ENCODE results near the gene LAMTOR4.

The LAMTOR4 gene

DNA sequence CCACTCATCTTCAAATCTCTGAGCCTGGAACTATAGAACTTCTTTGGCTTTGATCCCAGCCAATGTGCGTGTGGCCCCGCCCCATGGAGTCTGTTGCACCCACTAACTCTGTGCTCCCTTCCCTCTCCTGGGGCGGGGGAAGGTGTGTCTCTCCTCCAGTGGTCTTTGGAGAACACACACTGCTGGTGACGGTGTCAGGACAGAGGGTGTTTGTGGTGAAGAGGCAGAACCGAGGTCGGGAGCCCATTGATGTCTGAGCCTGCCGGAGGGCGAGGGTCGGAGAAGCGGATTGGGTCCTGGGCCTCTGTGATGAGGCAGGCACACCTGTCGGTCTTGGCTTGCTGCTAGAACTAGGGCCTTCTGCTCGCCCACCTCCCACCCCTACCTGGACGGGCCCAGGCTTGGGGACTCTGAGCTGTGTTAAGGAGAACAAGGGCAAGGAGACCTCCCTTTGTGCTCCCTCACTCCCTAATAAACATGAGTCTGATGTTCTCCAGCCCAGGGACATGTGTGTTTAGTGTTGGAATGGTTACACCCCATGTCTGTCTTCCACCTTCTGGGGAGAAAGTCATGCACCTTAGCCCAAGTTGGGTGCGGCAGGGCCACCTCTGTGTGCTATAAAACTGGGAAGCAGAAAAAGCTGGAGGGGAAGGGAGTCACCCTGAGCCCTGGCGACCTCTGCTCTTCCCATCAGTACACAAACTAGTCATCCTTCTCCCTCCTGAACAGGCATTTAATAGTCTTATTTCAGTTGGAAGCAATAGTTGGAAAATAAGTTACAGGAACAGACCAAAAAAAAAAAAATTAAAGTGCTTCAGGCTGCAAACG lies 5.2 kb downstream of the LAMTOR4 start:
- DNase-seq (ENCODE audit: low spot score), result no peak

- DNase-seq (ENCODE audit: low spot score), result no peak
These were observed 6.2 kb downstream of the LAMTOR4 start for GRCh38 chr7:100154651-100155491.

GRCh38 chr7:100155553-100156317 lies 7.0 kb downstream of the LAMTOR4 start:
- no peak for DNase-seq (ENCODE audit: low spot score)

- DNase-seq (ENCODE audit: low spot score), result no peak
These were observed 7.8 kb downstream of the LAMTOR4 start for GRCh38 chr7:100156331-100157068.

GRCh38 chr7:100157069-100157333 lies 8.3 kb downstream of the LAMTOR4 start:
- no peak for DNase-seq (ENCODE audit: low spot score)

GRCh38 chr7:100157334-100158228 lies 8.9 kb downstream of the LAMTOR4 start:
- no peak for DNase-seq (ENCODE audit: low spot score)

DNA sequence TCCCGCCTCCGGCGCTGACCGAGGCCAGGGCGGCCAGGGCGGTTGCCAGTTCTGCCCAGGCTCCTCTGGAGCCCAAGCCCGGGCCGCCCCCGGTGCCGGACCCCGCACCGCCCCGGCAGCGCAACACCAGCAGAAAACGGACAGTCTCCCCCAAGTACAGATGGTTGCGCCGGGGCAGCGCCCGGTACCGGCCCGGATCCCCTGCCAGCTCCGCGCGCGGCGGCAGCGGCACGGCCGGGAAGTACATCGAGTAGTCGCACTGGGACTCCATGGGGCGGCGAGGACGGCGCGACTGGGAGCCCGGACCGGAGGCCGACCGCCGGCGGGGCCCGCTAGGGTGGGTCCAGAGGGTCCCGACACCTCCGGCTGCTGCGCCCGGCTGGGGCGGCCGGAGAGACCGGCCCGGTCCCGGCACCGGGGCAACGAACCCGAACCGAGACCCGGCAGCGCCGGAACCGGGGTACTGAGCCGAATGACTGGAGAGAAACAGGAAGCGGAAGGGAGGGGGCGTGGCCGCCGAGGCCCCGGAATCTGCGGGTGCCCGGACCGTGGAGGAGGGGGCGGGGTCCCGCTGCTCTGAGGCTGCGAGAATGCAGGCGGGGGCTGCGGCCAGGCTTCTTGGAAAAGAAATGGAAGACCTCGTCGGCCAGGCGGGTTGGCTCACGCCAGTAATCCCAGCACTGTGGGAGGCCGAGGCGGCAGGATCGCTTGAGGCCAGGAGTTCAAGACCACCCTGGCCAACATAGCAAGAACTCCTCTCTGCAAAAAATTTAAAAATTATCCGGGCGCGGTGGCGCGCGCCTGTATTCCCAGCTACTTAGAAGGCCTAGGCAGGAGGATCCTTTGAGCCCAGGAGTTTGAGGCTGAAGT lies 9.7 kb downstream of the LAMTOR4 start, which contains the start of gene TRAPPC14:
TSS of gene TRAPPC14 (minus strand) at position 495 of the 870 bp plus-strand sequence. CDS start at position 271, 224 bp downstream.
- DNase-seq (ENCODE audit: low spot score), result peak; percentile 91

DNA sequence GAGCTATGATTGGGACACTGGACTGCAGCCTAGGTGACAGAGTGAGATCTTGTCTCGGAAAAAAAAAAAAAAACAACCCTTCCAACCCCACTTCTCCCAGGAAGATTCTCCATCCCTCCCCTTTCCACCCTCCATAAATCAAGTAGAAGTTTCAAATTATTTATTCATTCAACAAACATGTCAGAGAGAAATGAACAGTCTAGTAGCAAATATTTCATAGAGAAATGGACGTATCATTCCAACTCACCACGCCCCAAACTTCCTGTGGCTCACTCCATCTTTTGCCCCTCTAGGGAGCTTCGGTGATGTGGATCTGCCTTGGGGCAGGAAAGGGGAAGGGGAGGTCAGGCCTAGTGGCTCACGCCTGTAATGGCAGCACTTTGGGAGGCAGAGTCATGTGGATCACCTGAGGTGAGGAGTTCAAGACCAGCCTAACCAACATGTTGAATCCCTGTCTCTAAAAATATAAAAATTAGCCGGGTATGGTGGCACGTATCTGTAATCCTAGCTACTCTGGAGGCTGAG lies 10.4 kb downstream of the LAMTOR4 start:
- no peak for DNase-seq (ENCODE audit: low spot score)

- no peak for DNase-seq (ENCODE audit: low spot score)
These were observed 11.3 kb downstream of the LAMTOR4 start for GRCh38 chr7:100160067-100160466.

- no peak for DNase-seq (ENCODE audit: low spot score)
These were observed 14.4 kb downstream of the LAMTOR4 start for GRCh38 chr7:100163006-100163531.

DNA sequence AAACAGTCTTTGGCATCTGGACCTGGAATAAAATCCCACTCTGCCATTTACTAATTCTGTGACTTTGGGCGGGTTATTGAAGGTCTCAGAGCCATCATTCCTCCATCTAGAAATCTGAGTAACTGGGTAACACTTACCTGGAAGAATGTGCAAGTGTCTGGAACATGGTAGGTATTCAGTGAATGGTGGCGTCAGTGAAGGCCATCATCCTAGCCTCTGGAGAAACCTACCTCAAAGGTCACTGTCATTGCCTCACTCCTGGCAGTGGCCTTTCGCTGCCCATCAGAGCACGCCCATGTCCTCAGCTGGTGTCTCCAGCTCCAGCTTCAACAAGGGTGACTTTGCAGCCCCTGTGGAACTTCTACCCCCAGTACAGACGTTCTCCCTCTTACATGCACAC lies 15.2 kb downstream of the LAMTOR4 start:
- no peak for DNase-seq (ENCODE audit: low spot score)

GRCh38 chr7:100166317-100166940 lies 17.7 kb downstream of the LAMTOR4 start:
- no peak for DNase-seq (ENCODE audit: low spot score)

GRCh38 chr7:100166970-100167911 lies 18.5 kb downstream of the LAMTOR4 start:
- no peak for DNase-seq (ENCODE audit: low spot score)

DNA sequence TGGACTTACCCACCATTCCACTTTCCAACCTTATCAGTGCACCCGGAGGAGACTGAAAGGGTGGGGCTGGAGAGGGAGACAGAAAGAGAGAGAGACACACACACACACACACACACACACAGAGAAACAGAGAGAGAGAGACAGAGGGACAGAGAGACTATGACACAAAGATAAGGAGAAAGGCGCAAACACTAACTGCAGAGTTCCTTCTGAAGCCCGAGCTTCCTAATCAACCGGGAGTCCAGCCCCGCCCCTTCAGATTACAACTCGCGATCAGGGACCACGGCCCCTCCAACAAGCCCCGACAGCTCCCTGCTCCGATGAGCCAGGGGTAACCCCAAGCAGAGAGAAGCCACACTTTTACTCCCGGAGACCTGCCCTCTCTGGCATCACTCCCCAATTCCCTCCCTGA lies 19.2 kb downstream of the LAMTOR4 start:
- no peak for DNase-seq (ENCODE audit: low spot score)

- DNase-seq (ENCODE audit: low spot score), result no peak
These were observed 20.6 kb downstream of the LAMTOR4 start for GRCh38 chr7:100169147-100169850.

GRCh38 chr7:100170101-100170897 lies 21.6 kb downstream of the LAMTOR4 start:
- no peak for DNase-seq (ENCODE audit: low spot score)

Data from Ammon's horn (tissue), 1 donor.